Subcutaneous abdominal adipose tissue (tissue), 5 donors: Measurements from ENCODE around the gene DDX51.

Experiments
- H3K27ac ChIP-seq: one replicate; pipeline ENCODE4 v1.7.0; 2013; ENCODE audit warnings: low read depth, mild to moderate bottlenecking, inconsistent platforms, low read length, moderate library complexity
- H3K27me3 ChIP-seq, 5 donors: one replicate each; pipeline ENCODE4 v1.7.0; 2013; ENCODE audit warnings: low read length in 5 of 5, inconsistent platforms in 1 of 5; ENCODE audit not compliant: control insufficient read depth in 5 of 5, insufficient read depth in 4 of 5
- H3K36me3 ChIP-seq, 5 donors: one replicate each; pipeline ENCODE4 v1.7.0; 2013; ENCODE audit warnings: low read length in 5 of 5; ENCODE audit not compliant: control insufficient read depth in 5 of 5, insufficient read depth in 5 of 5
- H3K4me1 ChIP-seq, 5 donors: one replicate each; pipeline ENCODE4 v1.7.0; 2013; ENCODE audit warnings: low read length in 5 of 5, mild to moderate bottlenecking in 3 of 5, moderate library complexity in 1 of 5; ENCODE audit not compliant: control insufficient read depth in 5 of 5, insufficient read depth in 5 of 5
- H3K4me3 ChIP-seq, 5 donors: one replicate each; pipeline ENCODE4 v1.7.0; 2013; ENCODE audit warnings: low read length in 5 of 5, low read depth in 1 of 5
- H3K9ac ChIP-seq, 5 donors: one replicate each; pipeline ENCODE4 v1.7.0; 2013; ENCODE audit warnings: low read length in 5 of 5, mild to moderate bottlenecking in 4 of 5, moderate library complexity in 3 of 5
- H3K9me3 ChIP-seq, 5 donors: one replicate each; pipeline ENCODE4 v1.7.0; 2013; ENCODE audit warnings: low read length in 5 of 5; ENCODE audit not compliant: control insufficient read depth in 5 of 5
- donor health status: healthy.
- donor health status: healthy.
- donor health status: healthy.
- donor health status: healthy.
- donor health status: healthy.

Gene DDX51

GRCh38 chr12:132172619-132173018 lies 28.5 kb upstream of the DDX51 start:
- H3K36me3 ChIP-seq = no peaks in the 10 kb centered on the region
- H3K9ac ChIP-seq = no peak overlapping the region
- no peak overlapping the region for H3K27ac ChIP-seq
- H3K27me3 ChIP-seq = peaks cover 39 to 74% (median 62%) of the 10 kb centered on the region in 5 donors
- H3K9me3 ChIP-seq = no peaks in the 10 kb centered on the region
- no peak overlapping the region for H3K4me3 ChIP-seq
- H3K4me1 ChIP-seq = no peaks in the 10 kb centered on the region

- H3K27me3 ChIP-seq = peaks cover 35 to 74% (median 58%) of the 10 kb centered on the region in 5 donors
- no peak overlapping the region for H3K27ac ChIP-seq
- H3K9me3 ChIP-seq = no peaks in the 10 kb centered on the region
- no peak overlapping the region for H3K4me3 ChIP-seq
- H3K4me1 ChIP-seq = no peaks in the 10 kb centered on the region
- no peak overlapping the region for H3K9ac ChIP-seq
- H3K36me3 ChIP-seq = no peaks in the 10 kb centered on the region
Observed at GRCh38 chr12:132171968-132172521, 27.9 kb upstream of the DDX51 start.

- no peak overlapping the region for H3K27ac ChIP-seq
- H3K36me3 ChIP-seq = no peaks in the 10 kb centered on the region
- H3K4me3 ChIP-seq = no peak overlapping the region
- no peak overlapping the region for H3K9ac ChIP-seq
- H3K4me1 ChIP-seq = no peaks in the 10 kb centered on the region
- no peaks in the 10 kb centered on the region for H3K9me3 ChIP-seq
- H3K27me3 ChIP-seq = peaks cover 34 to 70% (median 52%) of the 10 kb centered on the region in 5 donors
Observed at GRCh38 chr12:132171293-132171967, 27.3 kb upstream of the DDX51 start.

GRCh38 chr12:132170637-132171292 lies 26.6 kb upstream of the DDX51 start:
- Histone ChIP-seq H3K9me3 (no peaks in the 10 kb centered on the region), H3K27ac (no peak overlapping the region), H3K27me3 (peaks cover 34 to 63% (median 45%) of the 10 kb centered on the region in 5 donors), H3K9ac (no peak overlapping the region), H3K4me3 (no peak overlapping the region), H3K36me3 (no peaks in the 10 kb centered on the region), H3K4me1 (no peaks in the 10 kb centered on the region)

GRCh38 chr12:132170094-132170636 lies 26.0 kb upstream of the DDX51 start:
- H3K36me3 ChIP-seq = no peaks in the 10 kb centered on the region
- peaks cover 31 to 59% (median 41%) of the 10 kb centered on the region in 5 donors for H3K27me3 ChIP-seq
- H3K9me3 ChIP-seq = no peaks in the 10 kb centered on the region
- H3K27ac ChIP-seq = no peak overlapping the region
- H3K4me3 ChIP-seq = no peak overlapping the region
- H3K9ac ChIP-seq = no peak overlapping the region
- H3K4me1 ChIP-seq = no peaks in the 10 kb centered on the region

- Histone ChIP-seq H3K27ac (no peak overlapping the region), H3K27me3 (peaks cover 25 to 51% (median 40%) of the 10 kb centered on the region in 5 donors), H3K9ac (no peak overlapping the region), H3K4me3 (no peak overlapping the region), H3K36me3 (no peaks in the 10 kb centered on the region), H3K4me1 (no peaks in the 10 kb centered on the region), H3K9me3 (no peaks in the 10 kb centered on the region)
Observed at GRCh38 chr12:132169376-132169775, 25.3 kb upstream of the DDX51 start.

GRCh38 chr12:132168311-132169031 lies 24.4 kb upstream of the DDX51 start:
- Histone ChIP-seq H3K9me3 (no peaks in the 10 kb centered on the region), H3K9ac (no peak overlapping the region), H3K36me3 (no peaks in the 10 kb centered on the region), H3K27me3 (peaks cover 21 to 49% (median 33%) of the 10 kb centered on the region in 5 donors), H3K27ac (no peak overlapping the region), H3K4me1 (peaks cover 0 to under 1% (median 0%) of the 10 kb centered on the region in 5 donors), H3K4me3 (no peak overlapping the region)

GRCh38 chr12:132167611-132168310 lies 23.6 kb upstream of the DDX51 start:
- Histone ChIP-seq H3K9ac (no peak overlapping the region), H3K36me3 (no peaks in the 10 kb centered on the region), H3K27me3 (peaks cover 14 to 45% (median 26%) of the 10 kb centered on the region in 5 donors), H3K27ac (no peak overlapping the region), H3K4me3 (no peak overlapping the region), H3K9me3 (no peaks in the 10 kb centered on the region), H3K4me1 (peaks cover 0 to 7% (median 3%) of the 10 kb centered on the region in 5 donors)

- Histone ChIP-seq H3K4me3 (no peak overlapping the region), H3K9ac (no peak overlapping the region), H3K4me1 (peaks cover 0 to 15% (median 11%) of the 10 kb centered on the region in 5 donors), H3K27ac (no peak overlapping the region), H3K36me3 (no peaks in the 10 kb centered on the region), H3K27me3 (peaks cover 13 to 39% (median 22%) of the 10 kb centered on the region in 5 donors), H3K9me3 (no peaks in the 10 kb centered on the region)
Observed at GRCh38 chr12:132166801-132167591, 22.9 kb upstream of the DDX51 start.
